DND-41 (cell line): ENCODE results near the gene MTM1.

Experiments
- ATAC-seq: fragments of 200-7000 bp; cut with Tn5 transposase; 3 replicates; pipeline ENCODE4 v1.9.1; 2021; ENCODE audit warnings: low read depth; ENCODE audit not compliant: insufficient read depth
- DNase-seq: peaks from one replicate; pipeline ENCODE4 v3.0.0-alpha.2; 2020
- H2AFZ ChIP-seq: 2 replicates; pipeline ENCODE4 v1.6.0; 2012; ENCODE audit warnings: low read depth, low read length
- H3K27ac ChIP-seq: 2 replicates; pipeline ENCODE4 v1.5.1; 2012; ENCODE audit warnings: low read length, inconsistent platforms
- H3K27me3 ChIP-seq: fragments of 200-600 bp; sonication (generic); 2 replicates; pipeline ENCODE4 v1.6.0; 2012; ENCODE audit warnings: low read length, mild to moderate bottlenecking, inconsistent platforms; ENCODE audit not compliant: insufficient read depth, poor library complexity
- H3K36me3 ChIP-seq: 2 replicates; pipeline ENCODE4 v1.5.1; 2012; ENCODE audit warnings: low read length, inconsistent platforms; ENCODE audit not compliant: insufficient read depth
- H3K4me1 ChIP-seq: 2 replicates; pipeline ENCODE4 v1.5.1; 2012; ENCODE audit warnings: mild to moderate bottlenecking, low read length; ENCODE audit not compliant: insufficient read depth
- H3K4me2 ChIP-seq: 2 replicates; pipeline ENCODE4 v1.6.0; 2012; ENCODE audit warnings: mild to moderate bottlenecking, moderate library complexity, low read length, inconsistent platforms; ENCODE audit not compliant: insufficient read depth
- H3K4me3 ChIP-seq, 2 experiments: fragments of 200-600 bp in 1 of 2; shearing (Covaris generic) in 1 of 2; 2 replicates each; pipeline ENCODE4 v1.5.1; 2012 to 2016; ENCODE audit warnings: inconsistent platforms in 2 of 2, low read length in 2 of 2, mild to moderate bottlenecking in 2 of 2, low read depth in 1 of 2, moderate library complexity in 1 of 2
- H3K79me2 ChIP-seq: 2 replicates; pipeline ENCODE4 v1.6.0; 2012; ENCODE audit warnings: low read length, inconsistent platforms; ENCODE audit not compliant: insufficient read depth
- H3K9ac ChIP-seq: 2 replicates; pipeline ENCODE4 v1.6.0; 2012; ENCODE audit warnings: low read depth, mild to moderate bottlenecking, inconsistent platforms, low read length, moderate library complexity
- H3K9me3 ChIP-seq: 2 replicates; pipeline ENCODE4 v1.5.1; 2012; ENCODE audit warnings: low read length, moderate library complexity, mild to moderate bottlenecking, inconsistent platforms; ENCODE audit not compliant: insufficient read depth, severe bottlenecking
- H4K20me1 ChIP-seq: 2 replicates; pipeline ENCODE4 v1.6.0; 2012; ENCODE audit warnings: low read length; ENCODE audit not compliant: insufficient read depth
- CTCF ChIP-seq: IDR thresholded peaks from 2 replicates; pipeline ENCODE4 v1.5.1; 2012; ENCODE audit warnings: borderline replicate concordance, low read length, moderate library complexity, mild to moderate bottlenecking; ENCODE audit not compliant: poor library complexity, severe bottlenecking; ENCODE audit errors: extremely low read depth
- EZH2 ChIP-seq: IDR thresholded peaks from 3 replicates; pipeline ENCODE4 v1.6.1; 2012; ENCODE audit warnings: borderline replicate concordance, low read depth, mild to moderate bottlenecking, moderate library complexity, low read length, inconsistent platforms; ENCODE audit not compliant: severe bottlenecking

MTM1 gene

GRCh38 chrX:150694738-150695410 lies 126.5 kb downstream of the MTM1 start:
- H4K20me1 ChIP-seq = peaks cover 3% of the 10 kb centered on the region; the same call in 1 of the 2 replicates
- TF ChIP-seq EZH2 = no peak
- TF ChIP-seq CTCF = no peak
- peak overlapping the region; percentile 79 for H3K9ac ChIP-seq
- peak overlapping the region; percentile 87 for H3K27ac ChIP-seq
- H3K27me3 ChIP-seq = no peaks in the 10 kb centered on the region
- H3K4me2 ChIP-seq = peak overlapping the region; percentile 66
- H3K9me3 ChIP-seq = no peaks in the 10 kb centered on the region
- peaks cover 21% of the 10 kb centered on the region for H3K36me3 ChIP-seq
- DNase-seq = peak; percentile 51
- ATAC-seq = peak; percentile 21
- H3K79me2 ChIP-seq = peaks cover 70% of the 10 kb centered on the region
- peak overlapping the region in 1 of 2 experiments; percentile 57; a peak in 3 of 4 replicates for H3K4me3 ChIP-seq
- no peak overlapping the region for H2AFZ ChIP-seq
- peaks cover 70% of the 10 kb centered on the region for H3K4me1 ChIP-seq

- Histone ChIP-seq H3K36me3 (peaks cover 34% of the 10 kb centered on the region), H3K4me3 (peak overlapping the region in 1 of 2 experiments; percentile 57; a peak in 1 of 4 replicates), H3K9me3 (no peaks in the 10 kb centered on the region), H2AFZ (no peak overlapping the region), H3K4me2 (peak overlapping the region; percentile 66), H3K4me1 (peaks cover 62% of the 10 kb centered on the region), H3K27ac (peak overlapping the region; percentile 87), H3K9ac (peak overlapping the region; percentile 79), H3K79me2 (peaks cover 82% of the 10 kb centered on the region), H4K20me1 (peaks cover 3% of the 10 kb centered on the region; the same call in 1 of the 2 replicates), H3K27me3 (no peaks in the 10 kb centered on the region)
- peak; percentile 40 for DNase-seq
- TF ChIP-seq CTCF = no peak
- no peak for TF ChIP-seq EZH2
- ATAC-seq = 0 out of 3 replicates have a peak, but pooled peaks have one; percentile 8
Observed at GRCh38 chrX:150696331-150696730, 127.9 kb downstream of the MTM1 start.

DNA sequence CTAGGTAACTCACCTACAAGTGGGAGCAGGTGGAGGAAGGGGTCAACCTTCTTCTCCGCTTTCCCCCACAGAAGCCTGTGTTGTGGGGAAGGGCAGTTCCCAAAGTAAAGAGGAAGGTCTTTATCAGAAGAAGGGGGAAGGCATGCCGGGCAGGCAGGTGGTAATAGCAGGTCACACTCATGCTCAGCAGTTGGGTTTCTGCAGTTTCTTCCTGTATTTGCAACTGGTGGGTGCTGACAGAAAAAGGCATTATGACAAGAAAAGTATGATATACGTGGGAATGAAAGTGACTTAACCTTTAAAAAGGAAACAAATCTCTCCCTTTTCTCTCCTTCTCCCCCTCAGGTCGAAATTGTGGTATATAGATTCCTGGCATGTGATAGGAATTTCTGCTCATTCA lies 128.4 kb downstream of the MTM1 start:
- peak; percentile 28 for DNase-seq
- H3K79me2 ChIP-seq = peaks cover 82% of the 10 kb centered on the region
- H3K9me3 ChIP-seq = no peaks in the 10 kb centered on the region
- peak overlapping the region; percentile 87 for H3K27ac ChIP-seq
- H3K4me3 ChIP-seq = no peak overlapping the region
- H4K20me1 ChIP-seq = peaks cover 3% of the 10 kb centered on the region; the same call in 1 of the 2 replicates
- H3K9ac ChIP-seq = peak overlapping the region; percentile 79; the same call in 1 of the 2 replicates
- no peak overlapping the region for H2AFZ ChIP-seq
- no peak for ATAC-seq
- TF ChIP-seq EZH2 = no peak
- TF ChIP-seq CTCF = no peak
- peak overlapping the region; percentile 66; the same call in 1 of the 2 replicates for H3K4me2 ChIP-seq
- H3K4me1 ChIP-seq = peaks cover 57% of the 10 kb centered on the region
- H3K27me3 ChIP-seq = no peaks in the 10 kb centered on the region
- H3K36me3 ChIP-seq = peaks cover 38% of the 10 kb centered on the region
